ENCODE results near the gene SYVN1. TPM values are rescaled to one million over a fixed set of nuclear protein-coding genes. Genes with fewer than 3 reads are reported as not detected.
"Not testable (repeated sequence)": the region's sequence is repeated elsewhere in the genome, so short reads cannot be mapped to it uniquely, and the experiment has no call there.

The SYVN1 gene
- total RNA-seq, result 10 to 100 TPM; 52.7 to 57.0 TPM
- long read RNA-seq, donor 1, partial matches to known transcripts, result 10 of 10 reads
- long read RNA-seq, donor 1, other reads (novel, unspliced or antisense), result 0 of 10 reads
- long read RNA-seq, donor 2, partial matches to known transcripts, result 6 of 6 reads
- long read RNA-seq, donor 2, other reads (novel, unspliced or antisense), result 0 of 6 reads

GRCh38 chr11:65134240-65134951 lies at the start of gene SYVN1:
Gene SYVN1, minus strand, starts transcription at chr11:65134519. Its CDS starts 918 bp downstream, at chr11:65133601.
- DNase-seq (ENCODE audit: low spot score), result peak; percentile 97
- intact Hi-C loops (cut with DNase I), result loop anchor here in 1 of 2 donors (5.0 kb wide), 1 partner anchor 48 kb away; the partner anchor contains the start of gene CAPN1

- DNase-seq (ENCODE audit: low spot score), result no peak
- intact Hi-C loops (cut with DNase I), result loop anchor here (5.0 kb wide), 2 partner anchors 46 to 51 kb away; partner anchors contain the start of gene SYVN1 (in 1 of the 2)
Measured at GRCh38 chr11:65183201-65183891, 49.0 kb upstream of the SYVN1 start.

- DNase-seq (ENCODE audit: low spot score), result no peak
Measured at GRCh38 chr11:65182258-65183170, 48.2 kb upstream of the SYVN1 start.

GRCh38 chr11:65181569-65182257 lies 47.4 kb upstream of the SYVN1 start, which contains the start of gene CAPN1:
Gene CAPN1, plus strand, starts transcription at chr11:65181928. Its CDS starts 774 bp downstream, at chr11:65182702.
- DNase-seq (ENCODE audit: low spot score), result peak; percentile 95
- intact Hi-C loops (cut with DNase I), result loop anchor here (5.0 kb wide), 2 partner anchors 44 to 49 kb away; partner anchors contain the start of gene SYVN1 (in 1 of the 2)

More at GRCh38 chr11:65182258-65183170, 48.2 kb upstream of the SYVN1 start:
- intact Hi-C loops (cut with DNase I), result loop anchor here (5.0 kb wide), 2 partner anchors 45 to 50 kb away; partner anchors contain the start of gene SYVN1 (in 1 of the 2)

GRCh38 chr11:65180877-65181568 lies 46.7 kb upstream of the SYVN1 start:
- peak; percentile 90 for DNase-seq (ENCODE audit: low spot score)
- intact Hi-C loops (cut with DNase I), result loop anchor here (5.0 kb wide), 2 partner anchors 44 to 49 kb away; partner anchors contain the start of gene SYVN1 (in 1 of the 2)

- intact Hi-C loops (cut with DNase I); DNase-seq (ENCODE audit: low spot score): not testable (repeated sequence)
Measured at GRCh38 chr11:65174571-65175010, 40.3 kb upstream of the SYVN1 start.

GRCh38 chr11:65172600-65172999 lies 38.3 kb upstream of the SYVN1 start:
- intact Hi-C loops (cut with DNase I), result no loop called here
- no peak for DNase-seq (ENCODE audit: low spot score)

GRCh38 chr11:65170058-65170534 lies 35.8 kb upstream of the SYVN1 start, which contains the start of gene SPDYC:
Gene SPDYC, plus strand, starts transcription at chr11:65170233. Its CDS starts 1,125 bp downstream, at chr11:65171358.
- intact Hi-C loops (cut with DNase I), result no loop called here
- DNase-seq (ENCODE audit: low spot score), result no peak

GRCh38 chr11:65169164-65169641 lies 34.9 kb upstream of the SYVN1 start:
- DNase-seq (ENCODE audit: low spot score), result no peak
- intact Hi-C loops (cut with DNase I), result no loop called here

GRCh38 chr11:65167656-65168055 lies 33.3 kb upstream of the SYVN1 start:
- intact Hi-C loops (cut with DNase I), result no loop called here
- DNase-seq (ENCODE audit: low spot score), result no peak

- no peak for DNase-seq (ENCODE audit: low spot score)
- intact Hi-C loops (cut with DNase I), result no loop called here
Measured at GRCh38 chr11:65166893-65167292, 32.6 kb upstream of the SYVN1 start.

GRCh38 chr11:65165410-65166317 lies 31.3 kb upstream of the SYVN1 start:
- DNase-seq (ENCODE audit: low spot score), result no peak
- intact Hi-C loops (cut with DNase I), result no loop called here

- DNase-seq (ENCODE audit: low spot score), result no peak
- intact Hi-C loops (cut with DNase I), result no loop called here
Measured at GRCh38 chr11:65163684-65164083, 29.4 kb upstream of the SYVN1 start.

- no peak for DNase-seq (ENCODE audit: low spot score)
- intact Hi-C loops (cut with DNase I), result no loop called here
Measured at GRCh38 chr11:65160643-65161042, 26.3 kb upstream of the SYVN1 start.

- intact Hi-C loops (cut with DNase I), result no loop called here
- DNase-seq (ENCODE audit: low spot score), result no peak
Measured at GRCh38 chr11:65159012-65159411, 24.7 kb upstream of the SYVN1 start.

- intact Hi-C loops (cut with DNase I), result no loop called here
- DNase-seq (ENCODE audit: low spot score), result no peak
Measured at GRCh38 chr11:65157336-65157735, 23.0 kb upstream of the SYVN1 start.

Measured in posterior vena cava (tissue), 2 donors.